Lower lobe of right lung (tissue), 2 donors: ENCODE results near the gene DPYD. TPM values are rescaled to one million over a fixed set of nuclear protein-coding genes. Genes with fewer than 3 reads are reported as not detected.

Experiments used
- ATAC-seq, 2 donors: fragments of 200-7000 bp; cut with Tn5 transposase; one replicate each; pipeline ENCODE4 v1.9.1; 2020 to 2022; ENCODE audit warnings: mild to moderate bottlenecking in 2 of 2, moderate library complexity in 2 of 2
- DNase-seq: peaks from one replicate; pipeline ENCODE4 v3.0.0-alpha.2; 2020
- H3K27ac ChIP-seq: fragments of 200-600 bp; one replicate; pipeline ENCODE4 v1.8.0; 2022
- H3K27me3 ChIP-seq: fragments of 200-600 bp; one replicate; pipeline ENCODE4 v1.8.0; 2022; ENCODE audit warnings: low read depth
- H3K36me3 ChIP-seq: fragments of 200-600 bp; one replicate; pipeline ENCODE4 v1.8.0; 2022; ENCODE audit warnings: mild to moderate bottlenecking
- H3K4me1 ChIP-seq: fragments of 200-600 bp; one replicate; pipeline ENCODE4 v1.8.0; 2022
- H3K4me3 ChIP-seq: fragments of 200-600 bp; one replicate; pipeline ENCODE4 v1.8.0; 2022; ENCODE audit warnings: mild to moderate bottlenecking
- H3K9me3 ChIP-seq: fragments of 200-600 bp; one replicate; pipeline ENCODE4 v1.8.0; 2022
- CTCF ChIP-seq: fragments of 200-600 bp; IDR thresholded peaks from one replicate; pipeline ENCODE4 v1.8.0; 2022; ENCODE audit warnings: antibody characterized with exemption, mild to moderate bottlenecking
- intact Hi-C: fragments of 100-400 bp; cut with DNase I; formaldehyde crosslinking; loops from one replicate; pipeline ENCODE4 v1.11.0; 2022
- total RNA-seq: library from RNA; stranded (reverse); fragmentation: NEBNext Ultra II Directional; extraction: Animal tissue kit (Norgen Biotek cat#: 25700); gene quantifications from one replicate; pipeline ENCODE4 v1.2.1, GENCODE V29; 2021
- donor health status: DM: no; HTN: yes; CAD: no; lungs with severe emphysema.

DPYD gene
- total RNA-seq, 1 donor from 2014 or later, result 91.9 TPM

GRCh38 chr1:97332716-97333115 is 588.1 kb downstream of the DPYD start:
- no peak for DNase-seq
- ATAC-seq, result no peak

GRCh38 chr1:97331165-97331564 is 589.7 kb downstream of the DPYD start:
- ATAC-seq (no peak), DNase-seq (no peak)
- Histone ChIP-seq H3K4me1 (no peaks in the 10 kb centered on the region), H3K36me3 (no peaks in the 10 kb centered on the region), H3K4me3 (no peak overlapping the region), H3K27ac (no peak overlapping the region), H3K27me3 (no peaks in the 10 kb centered on the region), H3K9me3 (no peaks in the 10 kb centered on the region)
- intact Hi-C loops, result no loop called here
- no peak for TF ChIP-seq CTCF

More at GRCh38 chr1:97332716-97333115, 588.1 kb downstream of the DPYD start:
- Histone ChIP-seq H3K4me3 (no peak overlapping the region), H3K36me3 (no peaks in the 10 kb centered on the region), H3K27me3 (no peaks in the 10 kb centered on the region), H3K4me1 (peaks cover 9% of the 10 kb centered on the region), H3K27ac (no peak overlapping the region), H3K9me3 (no peaks in the 10 kb centered on the region)
- intact Hi-C loops, result no loop called here
- no peak for TF ChIP-seq CTCF

GRCh38 chr1:97314685-97315084 is 606.1 kb downstream of the DPYD start:
- intact Hi-C loops, result no loop called here
- no peak overlapping the region for H3K4me3 ChIP-seq
- H3K27ac ChIP-seq, result no peak overlapping the region
- DNase-seq, result no peak
- no peaks in the 10 kb centered on the region for H3K4me1 ChIP-seq
- no peaks in the 10 kb centered on the region for H3K9me3 ChIP-seq
- TF ChIP-seq CTCF, result no peak
- ATAC-seq, result no peak
- no peaks in the 10 kb centered on the region for H3K36me3 ChIP-seq
- no peaks in the 10 kb centered on the region for H3K27me3 ChIP-seq

GRCh38 chr1:97308131-97308530 is 612.7 kb downstream of the DPYD start:
- H3K27me3 ChIP-seq, result no peaks in the 10 kb centered on the region
- no peaks in the 10 kb centered on the region for H3K4me1 ChIP-seq
- DNase-seq (no peak), ATAC-seq (no peak)
- H3K27ac ChIP-seq, result no peak overlapping the region
- TF ChIP-seq CTCF, result no peak
- no peaks in the 10 kb centered on the region for H3K9me3 ChIP-seq
- H3K36me3 ChIP-seq, result peaks cover 19% of the 10 kb centered on the region
- no peak overlapping the region for H3K4me3 ChIP-seq
- intact Hi-C loops, result no loop called here

GRCh38 chr1:97307568-97307967 is 613.3 kb downstream of the DPYD start:
- Histone ChIP-seq H3K4me3 (no peak overlapping the region), H3K27me3 (no peaks in the 10 kb centered on the region), H3K9me3 (no peaks in the 10 kb centered on the region), H3K36me3 (peaks cover 19% of the 10 kb centered on the region), H3K4me1 (no peaks in the 10 kb centered on the region), H3K27ac (no peak overlapping the region)
- no peak for ATAC-seq
- no peak for TF ChIP-seq CTCF
- intact Hi-C loops, result no loop called here
- no peak for DNase-seq

GRCh38 chr1:97307151-97307550 is 613.7 kb downstream of the DPYD start:
- intact Hi-C loops, result no loop called here
- H3K27me3 ChIP-seq, result no peaks in the 10 kb centered on the region
- H3K4me1 ChIP-seq, result no peaks in the 10 kb centered on the region
- H3K4me3 ChIP-seq, result no peak overlapping the region
- no peaks in the 10 kb centered on the region for H3K9me3 ChIP-seq
- H3K27ac ChIP-seq, result no peak overlapping the region
- no peak for ATAC-seq
- no peak for TF ChIP-seq CTCF
- peaks cover 19% of the 10 kb centered on the region for H3K36me3 ChIP-seq
- no peak for DNase-seq
